ENCODE measurements around the gene C1orf21. TPM values are rescaled to one million over a fixed set of nuclear protein-coding genes. Genes with fewer than 3 reads are reported as not detected.
A peak's percentile ranks its signal among the peaks of the same experiment; 100 is the strongest.

The C1orf21 gene
- polyA plus RNA-seq, 1 of the 3 experiments (the other 2 are of a cell fraction) = 4.8 TPM

- TF ChIP-seq GABPA (IDR thresholded peaks at IDR 0.05; ENCODE audit: low read depth) = no peak
- no peak for TF ChIP-seq ELF1 (IDR thresholded peaks at IDR 0.05)
These were observed 180.2 kb downstream of the C1orf21 start (continued) for GRCh38 chr1:184567009-184567408.

- H3K27ac ChIP-seq (ENCODE audit: low read depth in 2 of 2, low read length in 1 of 2) = no peak overlapping the region
- H2AFZ ChIP-seq (ENCODE audit: low read depth) = no peak overlapping the region
- no peaks in the 10 kb centered on the region for H3K27me3 ChIP-seq (ENCODE audit: insufficient read depth)
- no peaks in the 10 kb centered on the region for H3F3A ChIP-seq (replicated peaks; ENCODE audit: insufficient read depth)
- H3K4me2 ChIP-seq = no peak overlapping the region
- ChIA-PET POLR2A (no interaction called here), CTCF (interaction anchor here (1.1 to 2.2 kb wide), 3 partner anchors 10 to 96 kb away, joined by 3 to 7 read pairs (median 4); no protein-coding TSS in a partner anchor)
- H3K36me3 ChIP-seq (replicated peaks in 1 of 2; ENCODE audit: control insufficient read depth in 1 of 2, insufficient read depth in 2 of 2, low read length in 1 of 2) = peaks cover 0 to 6% of the 10 kb centered on the region in 2 experiments
- no peaks in the 10 kb centered on the region for H3K79me2 ChIP-seq (ENCODE audit: insufficient read depth)
- H3K9ac ChIP-seq = no peak overlapping the region
- no peak for DNase-seq
- WGBS (ENCODE audit: low lambda C conversion rate) = 83% methylated on average over 2 of the region's 2 CpGs
- H3K4me3 ChIP-seq (ENCODE audit: low read depth in 2 of 2, low read length in 1 of 2) = no peak overlapping the region
- no peak for TF ChIP-seq IRF3 (IDR thresholded peaks at IDR 0.05; ENCODE audit: low read depth, low read length)
- peak; percentile 35; the same call in 1 of the 2 replicates for TF ChIP-seq TCF12 (IDR thresholded peaks at IDR 0.05)
- no peaks in the 10 kb centered on the region for H3K9me3 ChIP-seq
- no peaks in the 10 kb centered on the region for H3K9me2 ChIP-seq
- H3K4me1 ChIP-seq (ENCODE audit: control insufficient read depth in 1 of 2, insufficient read depth in 2 of 2, low read depth in 1 of 2, low read length in 1 of 2) = peaks cover 0 to 5% of the 10 kb centered on the region in 2 experiments; a peak in 3 of 4 replicates
- no peaks in the 10 kb centered on the region for H4K20me1 ChIP-seq (ENCODE audit: insufficient read depth)
These were observed 180.8 kb downstream of the C1orf21 start for GRCh38 chr1:184567637-184568036.

GRCh38 chr1:184568148-184568547, 181.3 kb downstream of the C1orf21 start:
- Histone ChIP-seq H3K27ac (ENCODE audit: low read depth in 2 of 2, low read length in 1 of 2) (no peak overlapping the region), H3K9me2 (no peaks in the 10 kb centered on the region), H3K4me3 (ENCODE audit: low read depth in 2 of 2, low read length in 1 of 2) (no peak overlapping the region), H3K4me2 (no peak overlapping the region), H3K4me1 (ENCODE audit: control insufficient read depth in 1 of 2, insufficient read depth in 2 of 2, low read depth in 1 of 2, low read length in 1 of 2) (peaks cover 0 to 5% of the 10 kb centered on the region in 2 experiments; a peak in 2 of 4 replicates), H3K9me3 (no peaks in the 10 kb centered on the region), H3F3A (replicated peaks; ENCODE audit: insufficient read depth) (no peaks in the 10 kb centered on the region), H4K20me1 (ENCODE audit: insufficient read depth) (no peaks in the 10 kb centered on the region), H3K27me3 (ENCODE audit: insufficient read depth) (no peaks in the 10 kb centered on the region), H3K79me2 (ENCODE audit: insufficient read depth) (no peaks in the 10 kb centered on the region), H2AFZ (ENCODE audit: low read depth) (no peak overlapping the region), H3K36me3 (replicated peaks in 1 of 2; ENCODE audit: control insufficient read depth in 1 of 2, insufficient read depth in 2 of 2, low read length in 1 of 2) (peaks cover 0 to 6% of the 10 kb centered on the region in 2 experiments), H3K9ac (no peak overlapping the region)
- WGBS (ENCODE audit: low lambda C conversion rate) = 80% methylated on average over 2 of the region's 2 CpGs
- DNase-seq = no peak
- POLR2A ChIA-PET = interaction anchor here (1.0 kb wide), 1 partner anchor 181 kb away, joined by 3 read pairs; the partner anchor contains the start of gene C1orf21
- CTCF ChIA-PET = interaction anchor here (0.8 to 2.2 kb wide), 5 partner anchors 10 to 493 kb away, joined by 3 to 7 read pairs (median 3); no protein-coding TSS in a partner anchor
- TF ChIP-seq RCOR1 (IDR thresholded peaks at IDR 0.05; ENCODE audit: low read length) = no peak
- no peak for TF ChIP-seq EP300 (IDR thresholded peaks at IDR 0.05; ENCODE audit: borderline replicate concordance in 1 of 2, low read depth in 1 of 2, low read length in 1 of 2)
- TF ChIP-seq SMC3 (IDR thresholded peaks at IDR 0.05; ENCODE audit: low read depth, low read length) = no peak
- no peak for TF ChIP-seq FOXJ3 (CRISPR knock-in tag; IDR thresholded peaks at IDR 0.05)

- TF ChIP-seq JUND (IDR thresholded peaks at IDR 0.05) (no peak), FOXM1 (IDR thresholded peaks at IDR 0.05; ENCODE audit: low read depth) (no peak), RFX5 (IDR thresholded peaks at IDR 0.05; ENCODE audit: low read length) (no peak)
- Histone ChIP-seq H3K4me3 (ENCODE audit: low read depth in 2 of 2, low read length in 1 of 2) (no peak overlapping the region), H3K9me2 (no peaks in the 10 kb centered on the region), H2AFZ (ENCODE audit: low read depth) (no peak overlapping the region), H3K27me3 (ENCODE audit: insufficient read depth) (no peaks in the 10 kb centered on the region), H3K79me2 (ENCODE audit: insufficient read depth) (no peaks in the 10 kb centered on the region), H3K4me2 (no peak overlapping the region), H3K4me1 (ENCODE audit: control insufficient read depth in 1 of 2, insufficient read depth in 2 of 2, low read depth in 1 of 2, low read length in 1 of 2) (peaks cover 0 to 5% of the 10 kb centered on the region in 2 experiments; a peak in 2 of 4 replicates), H3K9ac (no peak overlapping the region), H4K20me1 (ENCODE audit: insufficient read depth) (no peaks in the 10 kb centered on the region), H3K27ac (ENCODE audit: low read depth in 2 of 2, low read length in 1 of 2) (no peak overlapping the region), H3K36me3 (replicated peaks in 1 of 2; ENCODE audit: control insufficient read depth in 1 of 2, insufficient read depth in 2 of 2, low read length in 1 of 2) (peaks cover 0 to 6% of the 10 kb centered on the region in 2 experiments), H3K9me3 (no peaks in the 10 kb centered on the region), H3F3A (replicated peaks; ENCODE audit: insufficient read depth) (no peaks in the 10 kb centered on the region)
- ChIA-PET POLR2A (interaction anchor here (1.0 kb wide), 1 partner anchor 182 kb away, joined by 3 read pairs; the partner anchor contains the start of gene C1orf21), CTCF (interaction anchor here (0.6 to 2.2 kb wide), 4 partner anchors 95 to 500 kb away, joined by 3 to 7 read pairs (median 3); no protein-coding TSS in a partner anchor)
- 87% methylated on average over 4 of the region's 4 CpGs for WGBS (ENCODE audit: low lambda C conversion rate)
- DNase-seq = no peak
These were observed 182.3 kb downstream of the C1orf21 start for GRCh38 chr1:184569106-184569505.

Measured in SK-N-SH (cell line).